Activated naive CD8-positive, alpha-beta T cell treated with anti-CD3 and anti-CD28 coated beads, Interleukin-2, amount 50 U/mL, for 24 hours (primary cell): Measurements from ENCODE around the gene FYN.

Source experiments
- ATAC-seq: fragments of 150-1000 bp; cut with Tn5 transposase; one replicate; pipeline ENCODE4 v1.10.0; 2021
- DNase-seq: peaks from one replicate; pipeline ENCODE4 v3.0.0; 2021
- H3K27ac Mint-ChIP-seq: one replicate; pipeline ENCODE4 v1.8.0; 2021; ENCODE audit warnings: mild to moderate bottlenecking, mixed read lengths
- H3K27me3 Mint-ChIP-seq: one replicate; pipeline ENCODE4 v1.8.0; 2021; ENCODE audit warnings: mixed read lengths
- H3K36me3 Mint-ChIP-seq: one replicate; pipeline ENCODE4 v1.8.0; 2021; ENCODE audit warnings: low read depth, mixed read lengths
- H3K4me1 Mint-ChIP-seq: one replicate; pipeline ENCODE4 v1.8.0; 2021; ENCODE audit warnings: mixed read lengths
- H3K4me3 Mint-ChIP-seq: one replicate; pipeline ENCODE4 v1.8.0; 2021; ENCODE audit warnings: mild to moderate bottlenecking, moderate library complexity, mixed read lengths
- H3K9me3 Mint-ChIP-seq: one replicate; pipeline ENCODE4 v1.8.0; 2021; ENCODE audit warnings: mixed read lengths

The FYN gene

GRCh38 chr6:111713236-111713635, 160.0 kb downstream of the FYN start:
- H3K27ac Mint-ChIP-seq: peak overlapping the region; percentile 94
- ATAC-seq (no peak), DNase-seq (no peak)
- no peak overlapping the region for H3K4me3 Mint-ChIP-seq
- no peaks in the 10 kb centered on the region for H3K27me3 Mint-ChIP-seq
- H3K36me3 Mint-ChIP-seq: peaks cover 90% of the 10 kb centered on the region
- H3K4me1 Mint-ChIP-seq: peaks cover 88% of the 10 kb centered on the region
- H3K9me3 Mint-ChIP-seq: no peaks in the 10 kb centered on the region

- ATAC-seq (no peak), DNase-seq (no peak)
- Mint-ChIP-seq H3K36me3 (peaks cover 90% of the 10 kb centered on the region), H3K27ac (peak overlapping the region; percentile 83), H3K9me3 (no peaks in the 10 kb centered on the region), H3K27me3 (no peaks in the 10 kb centered on the region), H3K4me3 (no peak overlapping the region), H3K4me1 (peaks cover 86% of the 10 kb centered on the region)
Measured at GRCh38 chr6:111711984-111712752, 161.1 kb downstream of the FYN start.

GRCh38 chr6:111711476-111711875, 161.8 kb downstream of the FYN start:
- ATAC-seq (no peak), DNase-seq (no peak)
- Mint-ChIP-seq H3K27me3 (no peaks in the 10 kb centered on the region), H3K9me3 (no peaks in the 10 kb centered on the region), H3K4me1 (peaks cover 79% of the 10 kb centered on the region), H3K4me3 (no peak overlapping the region), H3K36me3 (peaks cover 92% of the 10 kb centered on the region), H3K27ac (peak overlapping the region; percentile 83)

- Mint-ChIP-seq H3K4me1 (peaks cover 73% of the 10 kb centered on the region), H3K4me3 (no peak overlapping the region), H3K27me3 (no peaks in the 10 kb centered on the region), H3K36me3 (peaks cover 88% of the 10 kb centered on the region), H3K27ac (peak overlapping the region; percentile 83), H3K9me3 (no peaks in the 10 kb centered on the region)
- ATAC-seq: no peak
- DNase-seq: no peak
Measured at GRCh38 chr6:111710911-111711310, 162.3 kb downstream of the FYN start.

GRCh38 chr6:111710439-111710838, 162.8 kb downstream of the FYN start:
- Mint-ChIP-seq H3K4me1 (peaks cover 70% of the 10 kb centered on the region), H3K4me3 (no peak overlapping the region), H3K27me3 (no peaks in the 10 kb centered on the region), H3K36me3 (peaks cover 87% of the 10 kb centered on the region), H3K9me3 (no peaks in the 10 kb centered on the region), H3K27ac (peak overlapping the region; percentile 83)
- ATAC-seq (no peak), DNase-seq (no peak)

GRCh38 chr6:111709615-111710398, 163.4 kb downstream of the FYN start:
- Mint-ChIP-seq H3K4me1 (peaks cover 64% of the 10 kb centered on the region), H3K9me3 (no peaks in the 10 kb centered on the region), H3K36me3 (peaks cover 85% of the 10 kb centered on the region), H3K4me3 (no peak overlapping the region), H3K27me3 (no peaks in the 10 kb centered on the region), H3K27ac (peak overlapping the region; percentile 83)
- DNase-seq (peak; percentile 40), ATAC-seq (peak; percentile 68)

GRCh38 chr6:111709201-111709600, 164.1 kb downstream of the FYN start:
- peak overlapping the region; percentile 83 for H3K27ac Mint-ChIP-seq
- ATAC-seq (no peak), DNase-seq (no peak)
- no peaks in the 10 kb centered on the region for H3K9me3 Mint-ChIP-seq
- H3K27me3 Mint-ChIP-seq: no peaks in the 10 kb centered on the region
- H3K4me3 Mint-ChIP-seq: no peak overlapping the region
- H3K4me1 Mint-ChIP-seq: peaks cover 59% of the 10 kb centered on the region
- peaks cover 80% of the 10 kb centered on the region for H3K36me3 Mint-ChIP-seq

GRCh38 chr6:111707773-111708172, 165.5 kb downstream of the FYN start:
- H3K27me3 Mint-ChIP-seq: no peaks in the 10 kb centered on the region
- H3K36me3 Mint-ChIP-seq: peaks cover 81% of the 10 kb centered on the region
- H3K9me3 Mint-ChIP-seq: no peaks in the 10 kb centered on the region
- H3K27ac Mint-ChIP-seq: peak overlapping the region; percentile 71
- peaks cover 48% of the 10 kb centered on the region for H3K4me1 Mint-ChIP-seq
- ATAC-seq: no peak
- no peak for DNase-seq
- H3K4me3 Mint-ChIP-seq: no peak overlapping the region

GRCh38 chr6:111706841-111707391, 166.3 kb downstream of the FYN start:
- H3K36me3 Mint-ChIP-seq: peaks cover 78% of the 10 kb centered on the region
- H3K27ac Mint-ChIP-seq: peak overlapping the region; percentile 71
- H3K9me3 Mint-ChIP-seq: no peaks in the 10 kb centered on the region
- peaks cover 40% of the 10 kb centered on the region for H3K4me1 Mint-ChIP-seq
- no peak overlapping the region for H3K4me3 Mint-ChIP-seq
- H3K27me3 Mint-ChIP-seq: no peaks in the 10 kb centered on the region
- ATAC-seq (no peak), DNase-seq (no peak)

- Mint-ChIP-seq H3K36me3 (peaks cover 73% of the 10 kb centered on the region), H3K27ac (peak overlapping the region; percentile 53), H3K4me3 (no peak overlapping the region), H3K9me3 (no peaks in the 10 kb centered on the region), H3K27me3 (no peaks in the 10 kb centered on the region), H3K4me1 (peaks cover 28% of the 10 kb centered on the region)
- ATAC-seq (no peak), DNase-seq (no peak)
Measured at GRCh38 chr6:111703723-111704122, 169.5 kb downstream of the FYN start.

GRCh38 chr6:111702268-111702667, 171.0 kb downstream of the FYN start:
- H3K4me1 Mint-ChIP-seq: peaks cover 16% of the 10 kb centered on the region
- H3K36me3 Mint-ChIP-seq: peaks cover 70% of the 10 kb centered on the region
- ATAC-seq (no peak), DNase-seq (no peak)
- H3K9me3 Mint-ChIP-seq: no peaks in the 10 kb centered on the region
- H3K27me3 Mint-ChIP-seq: no peaks in the 10 kb centered on the region
- no peak overlapping the region for H3K4me3 Mint-ChIP-seq
- no peak overlapping the region for H3K27ac Mint-ChIP-seq

GRCh38 chr6:111701146-111701545, 172.1 kb downstream of the FYN start:
- Mint-ChIP-seq H3K36me3 (peaks cover 71% of the 10 kb centered on the region), H3K9me3 (no peaks in the 10 kb centered on the region), H3K4me1 (peaks cover 20% of the 10 kb centered on the region), H3K27me3 (no peaks in the 10 kb centered on the region), H3K27ac (peak overlapping the region; percentile 54), H3K4me3 (no peak overlapping the region)
- DNase-seq: no peak
- no peak for ATAC-seq

- Mint-ChIP-seq H3K36me3 (peaks cover 76% of the 10 kb centered on the region), H3K27me3 (no peaks in the 10 kb centered on the region), H3K9me3 (no peaks in the 10 kb centered on the region), H3K4me3 (peak overlapping the region; percentile 1), H3K27ac (peak overlapping the region; percentile 64), H3K4me1 (peaks cover 25% of the 10 kb centered on the region)
- no peak for DNase-seq
- peak; percentile 49 for ATAC-seq
Measured at GRCh38 chr6:111700135-111700690, 173.0 kb downstream of the FYN start.

- H3K9me3 Mint-ChIP-seq: no peaks in the 10 kb centered on the region
- DNase-seq (no peak), ATAC-seq (no peak)
- H3K4me1 Mint-ChIP-seq: peaks cover 36% of the 10 kb centered on the region
- H3K27me3 Mint-ChIP-seq: no peaks in the 10 kb centered on the region
- H3K4me3 Mint-ChIP-seq: no peak overlapping the region
- no peak overlapping the region for H3K27ac Mint-ChIP-seq
- H3K36me3 Mint-ChIP-seq: peaks cover 81% of the 10 kb centered on the region
Measured at GRCh38 chr6:111699123-111699522, 174.1 kb downstream of the FYN start.
